ENCODE measurements around the gene GAS2L1.
"Not testable (repeated sequence)": the region's sequence is repeated elsewhere in the genome, so short reads cannot be mapped to it uniquely, and the experiment has no call there.

Gene GAS2L1

DNA sequence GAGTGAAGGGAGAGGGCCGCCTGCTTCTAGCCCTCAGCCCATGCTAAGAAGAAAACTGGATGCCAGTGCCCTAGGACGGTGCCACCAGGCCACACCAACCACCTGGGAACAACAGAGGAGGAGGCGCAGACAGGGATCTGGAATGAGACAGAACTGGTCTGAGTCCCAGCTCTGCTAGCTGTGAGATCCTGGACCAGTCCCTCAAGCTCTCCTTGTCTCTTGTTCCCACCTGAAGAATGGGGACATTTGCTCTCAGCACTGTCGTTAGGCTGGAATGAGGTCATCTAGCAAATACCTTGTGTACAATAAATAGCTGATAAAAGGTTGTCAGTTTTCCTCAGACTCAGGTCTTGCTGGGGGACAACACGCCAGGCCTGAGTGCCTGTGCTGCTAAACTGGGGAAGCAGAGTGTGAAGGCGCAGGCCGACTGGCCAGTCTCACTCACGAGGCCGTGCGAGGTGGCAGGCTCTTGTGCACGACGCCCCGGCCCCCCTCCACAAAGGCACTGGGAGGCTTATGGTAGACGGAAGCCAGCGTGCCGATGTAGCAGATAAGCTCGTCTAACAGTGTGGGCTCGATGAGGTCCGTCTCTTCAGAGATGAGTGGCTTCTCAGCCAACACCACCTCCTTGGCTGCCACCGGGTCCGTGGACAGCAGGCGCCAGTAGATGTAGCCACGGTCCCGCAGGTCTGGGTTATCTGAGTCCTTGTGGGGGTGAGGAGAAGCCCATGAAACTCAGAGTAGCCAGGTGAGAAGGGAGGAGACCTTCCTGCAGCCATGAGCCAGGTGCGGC is 34.8 kb downstream of the GAS2L1 start:
- DNase-seq (ENCODE audit: low read depth in 3 of 3, low spot score in 1 of 3): no peak

DNA sequence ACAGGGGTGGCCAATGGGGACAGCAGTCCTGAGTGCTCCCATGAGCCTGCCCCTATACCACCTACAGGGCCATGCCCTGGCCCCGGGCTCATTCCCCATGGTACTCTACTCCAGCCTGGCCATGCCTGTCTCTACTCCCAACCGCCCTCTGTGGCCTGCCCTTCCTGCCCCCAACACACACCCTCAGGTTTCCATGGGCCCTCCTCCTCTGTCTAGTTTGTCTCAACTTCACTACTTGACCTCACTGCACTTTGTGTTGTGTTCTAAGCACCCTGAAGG is 35.3 kb downstream of the GAS2L1 start:
- no peak for DNase-seq (ENCODE audit: low read depth in 3 of 3, low spot score in 1 of 3)

DNA sequence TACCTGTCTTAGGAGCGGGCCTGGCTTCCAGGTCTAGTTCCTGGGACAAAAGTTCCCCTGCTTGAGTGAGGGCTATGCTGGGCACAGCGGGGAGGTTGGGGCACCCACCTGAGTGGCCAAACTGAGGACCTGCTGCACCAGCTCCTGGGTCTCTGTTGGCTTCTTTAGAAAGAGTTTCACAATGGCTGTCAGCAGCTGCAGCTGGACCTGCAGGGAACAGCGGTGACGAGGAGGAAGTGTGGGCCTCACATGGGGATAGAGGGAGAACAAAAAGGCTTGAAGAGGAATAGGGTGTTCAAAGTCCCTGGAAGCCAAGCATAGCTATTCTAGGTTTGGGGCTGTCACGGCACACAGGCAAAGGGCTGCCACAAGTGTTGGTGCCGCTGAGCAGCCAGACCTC is 35.7 kb downstream of the GAS2L1 start:
- no peak for DNase-seq (ENCODE audit: low read depth in 3 of 3, low spot score in 1 of 3)

DNA sequence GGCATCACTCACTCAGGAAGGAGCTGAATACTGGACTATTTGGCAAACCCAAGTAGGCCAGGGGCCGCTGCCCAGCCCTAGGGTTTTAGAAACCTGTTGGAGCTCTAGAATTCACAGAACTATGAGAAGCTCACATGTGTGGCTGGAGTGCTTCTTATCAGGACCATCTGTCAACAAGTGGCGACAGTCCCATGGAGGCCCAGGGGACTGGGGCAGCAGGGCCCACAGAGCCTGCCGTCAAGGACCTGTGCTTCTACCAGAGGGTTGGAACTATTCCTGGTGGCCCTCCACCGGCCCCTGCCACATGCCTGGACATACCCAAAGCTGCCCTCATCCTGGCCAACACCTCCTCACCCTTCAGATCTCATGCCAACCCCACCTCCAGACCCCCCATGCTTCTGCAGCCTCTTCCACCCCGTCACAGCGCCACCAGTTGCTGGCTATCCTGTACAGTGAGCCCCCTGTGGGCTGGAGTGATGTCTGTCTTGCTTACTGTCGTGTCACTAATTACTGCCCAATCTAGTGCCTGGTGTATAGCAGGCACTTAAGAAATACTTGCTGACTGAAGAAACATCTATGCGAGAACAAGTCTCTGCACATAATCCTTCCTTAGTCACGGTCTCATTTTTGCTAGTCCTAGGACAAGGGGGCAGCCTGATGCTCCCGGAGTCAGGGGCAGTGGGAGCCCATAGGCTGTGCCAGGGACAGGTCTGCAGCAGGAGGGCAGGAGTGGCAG is 36.3 kb downstream of the GAS2L1 start:
- no peak for DNase-seq (ENCODE audit: low read depth in 3 of 3, low spot score in 1 of 3)

DNA sequence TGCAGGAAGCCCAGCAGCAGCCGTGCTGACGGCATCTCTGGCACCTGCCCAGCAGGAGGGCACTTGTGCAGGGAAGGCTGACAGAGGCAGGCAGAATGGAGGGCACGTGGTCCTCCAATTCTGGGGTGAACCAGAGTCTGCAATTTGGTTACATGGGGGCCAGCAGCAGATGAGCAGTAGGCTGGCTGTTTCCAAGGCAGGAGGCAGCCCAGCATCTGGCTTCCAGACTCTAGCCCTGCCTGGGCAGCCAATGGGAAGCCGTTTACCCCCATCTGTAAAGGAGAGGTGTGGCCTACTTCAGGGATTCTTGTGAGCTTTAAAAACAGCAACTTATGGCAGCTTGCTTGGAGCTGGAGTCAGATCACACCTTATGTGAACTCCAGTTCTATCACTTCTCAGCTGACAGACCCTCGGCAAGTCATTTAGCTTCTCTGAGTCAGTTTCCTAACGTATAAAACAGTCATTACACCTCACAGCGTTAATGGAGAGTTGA is 36.9 kb downstream of the GAS2L1 start:
- no peak for DNase-seq (ENCODE audit: low read depth in 3 of 3, low spot score in 1 of 3)

DNA sequence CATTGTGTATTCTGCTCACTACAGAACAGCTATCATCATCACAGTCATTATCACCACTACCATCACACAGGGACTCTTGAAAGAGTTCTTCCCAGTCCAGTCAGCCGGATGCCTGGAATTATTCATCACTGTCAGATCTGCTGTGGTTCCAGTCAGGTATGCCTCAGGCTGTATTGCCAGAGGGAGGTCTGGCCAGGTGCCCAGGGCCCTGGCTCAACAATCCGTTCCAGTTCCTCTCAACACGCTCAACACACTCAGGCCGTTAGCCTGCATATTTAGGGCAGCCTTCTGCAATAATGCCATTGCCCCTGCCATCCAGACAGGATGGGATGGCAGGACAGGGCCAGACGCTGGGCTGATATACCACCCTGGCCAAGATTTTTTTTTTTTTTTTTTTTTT is 37.7 kb downstream of the GAS2L1 start:
- no peak for DNase-seq (ENCODE audit: low read depth in 3 of 3, low spot score in 1 of 3)

DNA sequence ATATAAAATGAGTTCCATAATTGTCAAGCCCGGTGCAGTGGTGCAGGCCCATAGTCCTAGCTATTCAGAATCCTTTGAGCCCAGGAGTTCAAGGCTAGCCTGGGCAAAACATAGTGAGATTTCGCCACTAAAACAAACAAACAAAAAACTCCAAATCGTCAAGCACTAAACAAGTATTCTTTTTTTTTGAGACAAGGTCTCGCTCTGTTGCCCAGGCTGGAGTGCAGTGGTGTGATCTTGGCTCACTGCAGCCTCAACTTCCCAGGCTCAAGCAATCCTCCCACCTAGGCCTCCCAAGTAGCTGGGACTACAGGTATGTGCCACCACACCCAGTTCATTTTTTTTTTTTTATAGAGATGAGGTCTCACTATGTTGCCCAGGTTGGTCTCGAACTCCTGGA is 38.4 kb downstream of the GAS2L1 start:
- DNase-seq (ENCODE audit: low read depth in 3 of 3, low spot score in 1 of 3): not testable (repeated sequence)

DNA sequence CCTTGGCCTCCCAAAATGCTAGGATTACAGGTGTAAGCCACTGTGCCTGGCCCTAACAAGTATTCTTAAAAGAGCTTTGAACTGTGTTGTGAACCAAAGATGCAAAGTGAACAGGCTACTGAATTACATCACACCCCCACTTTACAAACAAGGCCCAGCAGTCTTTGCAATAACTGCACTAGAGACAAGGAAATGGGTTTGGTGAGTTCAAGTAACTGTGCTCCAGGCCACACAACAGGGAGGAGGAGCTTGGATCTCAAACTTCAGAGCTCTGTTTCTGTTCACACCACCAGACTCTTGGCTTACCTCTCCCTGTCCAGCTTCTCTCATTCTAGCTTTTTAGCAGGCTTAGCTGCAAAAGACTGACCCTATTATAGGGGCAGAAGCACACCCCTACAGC is 39.5 kb downstream of the GAS2L1 start:
- no peak for DNase-seq (ENCODE audit: low read depth in 3 of 3, low spot score in 1 of 3)

DNA sequence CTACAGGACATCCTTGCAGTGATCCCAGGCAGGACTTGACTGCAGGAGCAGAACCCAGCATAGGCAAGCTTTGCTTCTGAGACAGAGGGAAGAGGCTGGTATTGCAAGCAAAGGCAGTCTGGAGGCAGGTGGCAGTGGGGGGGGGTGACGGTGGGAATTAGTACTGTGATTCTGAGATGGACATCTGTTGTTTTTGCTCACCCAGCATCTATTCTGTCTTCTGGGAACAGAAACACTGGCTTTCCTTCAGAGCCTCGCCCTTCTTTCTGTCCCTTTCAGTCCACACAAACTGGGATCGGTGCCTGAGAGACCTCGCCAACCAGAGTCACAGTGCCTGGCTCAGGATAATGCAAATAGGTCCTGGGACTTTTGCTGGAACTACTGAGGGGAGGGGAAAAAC is 40.2 kb downstream of the GAS2L1 start:
- DNase-seq (ENCODE audit: low read depth in 3 of 3, low spot score in 1 of 3): no peak

DNA sequence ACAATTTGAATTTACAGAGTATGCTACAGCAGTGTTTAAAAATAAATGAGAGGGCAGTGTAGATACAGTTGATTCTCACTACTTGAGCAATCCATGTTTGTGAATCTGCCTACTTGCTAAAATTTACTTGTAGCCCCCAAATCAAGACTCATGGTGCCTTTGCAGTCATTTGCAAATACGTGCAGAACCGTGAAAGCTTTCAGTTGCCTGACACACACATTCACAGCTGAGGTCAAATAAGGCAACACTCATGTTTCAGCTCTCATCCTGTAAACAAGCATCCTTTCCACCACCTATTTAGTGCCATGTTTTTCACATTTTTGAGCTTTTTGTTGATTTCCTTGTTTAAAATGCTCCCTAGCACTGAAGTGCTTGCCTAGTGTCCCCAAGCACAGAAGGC is 41.6 kb downstream of the GAS2L1 start:
- DNase-seq (ENCODE audit: low read depth in 3 of 3, low spot score in 1 of 3): no peak

DNA sequence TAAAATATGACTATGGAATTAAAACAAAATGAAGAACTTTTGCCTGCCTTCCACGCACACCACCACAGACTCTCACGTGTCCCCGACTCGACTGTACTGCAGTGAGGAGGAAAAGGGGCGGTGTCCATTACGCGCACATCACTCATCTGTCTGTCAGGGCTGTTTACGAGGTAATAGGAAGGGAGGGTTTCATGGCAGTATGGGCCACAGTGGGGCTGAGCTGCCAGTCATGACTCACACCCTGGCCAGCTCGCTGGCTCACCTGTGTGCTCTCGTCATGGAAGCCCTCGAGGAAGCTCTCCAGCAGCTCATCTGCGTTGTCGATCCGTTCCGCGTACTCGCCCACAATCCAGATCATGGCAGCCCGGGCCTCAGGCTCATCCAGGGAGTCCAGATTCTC is 42.5 kb downstream of the GAS2L1 start:
- DNase-seq (ENCODE audit: low read depth in 3 of 3, low spot score in 1 of 3): no peak

DNA sequence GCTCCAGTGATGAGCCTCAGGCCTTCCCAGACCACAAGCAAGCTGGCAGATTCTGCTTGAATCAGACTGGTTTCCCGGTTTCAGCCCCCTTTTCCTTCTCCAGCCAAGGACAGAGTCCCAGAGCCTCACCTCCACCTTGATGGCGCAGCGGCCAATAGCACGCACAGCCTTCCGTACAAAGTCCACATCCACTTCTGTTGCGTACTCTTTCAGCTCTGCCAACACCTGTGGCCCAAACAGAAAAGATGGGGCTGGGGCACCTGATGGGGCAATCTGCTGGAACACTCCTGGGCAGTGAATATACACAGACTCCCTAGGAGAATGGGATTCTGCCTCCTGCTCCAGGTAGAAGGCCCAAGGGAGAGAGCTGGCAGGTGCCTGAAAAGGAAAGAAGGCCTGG is 44.6 kb downstream of the GAS2L1 start:
- DNase-seq (ENCODE audit: low read depth in 3 of 3, low spot score in 1 of 3): no peak

DNA sequence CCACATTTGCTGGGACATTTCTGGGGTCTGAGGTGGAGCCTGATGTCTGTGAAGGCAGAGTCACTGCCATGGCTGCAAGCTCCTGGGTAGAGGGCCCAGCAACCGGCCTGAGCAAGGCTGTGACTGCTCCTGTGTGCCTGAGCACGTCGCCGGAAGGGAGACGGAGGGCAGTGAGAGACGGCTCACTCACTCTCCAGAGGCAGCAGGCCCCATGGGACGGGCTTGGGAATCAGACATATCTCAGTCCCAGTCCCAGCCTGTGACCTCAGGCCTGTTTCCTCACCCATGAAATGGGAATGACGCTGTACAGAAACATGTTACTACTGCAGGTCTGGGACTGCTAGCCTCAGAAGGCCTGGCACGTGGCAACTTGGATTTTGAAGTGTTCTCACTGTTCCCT is 45.4 kb downstream of the GAS2L1 start:
- DNase-seq (ENCODE audit: low read depth in 3 of 3, low spot score in 1 of 3): no peak

DNA sequence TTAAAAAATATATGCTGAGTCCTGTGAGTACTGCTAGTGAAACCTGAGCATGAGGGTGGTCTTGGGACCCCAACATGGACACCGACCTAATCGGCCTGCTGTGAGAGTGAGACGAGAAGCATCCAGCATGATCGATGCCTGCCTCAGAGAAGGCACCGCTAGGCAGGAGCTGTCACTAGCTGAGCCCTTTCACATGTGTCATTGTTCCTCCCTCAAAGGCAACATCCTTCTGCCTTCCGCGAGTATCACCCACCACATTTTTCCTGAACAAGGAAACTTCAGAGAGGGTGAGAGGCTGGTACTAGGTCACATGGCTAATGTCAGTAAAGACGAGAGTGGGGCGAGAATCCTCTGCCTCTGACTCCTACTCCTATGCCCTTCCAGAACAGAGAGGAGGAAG is 46.3 kb downstream of the GAS2L1 start:
- DNase-seq (ENCODE audit: low read depth in 3 of 3, low spot score in 1 of 3): no peak

DNA sequence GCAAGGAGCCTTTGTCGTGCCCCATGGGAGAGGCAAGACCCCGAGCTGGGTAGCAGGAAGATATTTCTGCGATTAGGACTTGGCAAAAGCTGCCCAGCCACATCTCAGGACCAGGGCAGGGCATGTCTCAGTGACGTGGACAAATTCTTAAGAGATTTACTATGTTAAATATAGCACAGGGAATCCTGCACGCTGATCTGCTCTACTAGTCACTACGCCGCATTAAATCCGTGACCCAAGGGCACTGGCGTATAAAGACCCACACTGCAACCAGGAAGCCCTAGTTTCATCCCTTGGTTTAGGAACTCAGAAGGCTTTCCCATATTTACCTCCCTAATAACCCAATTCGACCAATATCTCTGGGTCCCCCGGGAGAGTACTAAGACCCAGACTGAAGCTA is 46.8 kb downstream of the GAS2L1 start:
- no peak for DNase-seq (ENCODE audit: low read depth in 3 of 3, low spot score in 1 of 3)

DNA sequence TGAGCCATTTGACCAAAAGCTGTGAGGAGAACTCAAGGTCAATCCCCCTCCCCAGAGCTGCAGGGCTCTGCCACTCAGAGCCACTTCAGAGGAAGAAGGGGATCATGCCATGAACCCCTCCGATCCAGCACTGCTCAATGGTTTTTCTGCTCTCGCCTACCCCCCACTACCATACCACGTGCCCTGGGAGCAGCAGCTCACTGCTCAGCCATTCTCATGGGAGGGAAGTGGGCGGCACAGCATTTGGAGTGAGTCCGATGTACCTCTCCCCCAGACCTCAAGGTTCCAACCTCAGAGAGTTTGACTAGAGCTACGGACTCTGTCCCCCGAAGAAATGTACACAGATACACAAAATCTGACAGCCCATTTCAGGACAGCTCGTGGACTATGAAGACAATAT is 47.4 kb downstream of the GAS2L1 start:
- DNase-seq (ENCODE audit: low read depth in 3 of 3, low spot score in 1 of 3): no peak

DNA sequence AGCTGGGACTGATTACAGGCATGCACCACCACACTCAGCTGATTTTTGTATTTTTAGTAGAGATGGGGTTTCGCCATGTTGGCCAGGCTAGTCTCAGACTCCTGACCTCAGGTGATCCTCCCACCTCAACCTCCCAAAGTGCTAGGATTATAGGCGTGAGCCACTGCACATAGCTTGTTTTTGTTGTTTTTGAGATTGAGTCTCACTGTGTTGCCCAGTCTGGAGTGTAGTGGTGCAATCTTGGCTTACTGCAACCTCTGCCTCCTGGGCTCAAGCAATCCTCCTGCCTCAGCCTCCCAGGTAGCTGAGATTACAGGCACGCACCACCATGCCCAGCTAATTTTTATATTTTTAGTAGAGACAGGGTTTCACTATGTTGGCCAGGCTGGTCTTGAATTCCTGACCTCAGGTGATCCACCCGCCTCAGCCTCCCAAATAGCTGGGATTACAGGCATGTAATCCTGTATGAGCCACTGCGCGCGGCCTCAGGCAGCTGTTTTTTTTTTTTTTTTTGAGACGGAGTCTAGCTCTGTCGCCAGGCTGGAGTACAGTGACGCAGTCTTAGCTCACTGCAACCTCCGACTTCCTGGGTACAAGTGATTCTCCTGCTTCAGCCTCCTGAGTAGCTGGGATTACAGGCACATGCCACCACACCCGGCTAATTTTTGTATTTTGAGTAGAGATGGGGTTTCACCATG is 50.9 kb downstream of the GAS2L1 start:
- DNase-seq (ENCODE audit: low read depth in 3 of 3, low spot score in 1 of 3): not testable (repeated sequence)

DNA sequence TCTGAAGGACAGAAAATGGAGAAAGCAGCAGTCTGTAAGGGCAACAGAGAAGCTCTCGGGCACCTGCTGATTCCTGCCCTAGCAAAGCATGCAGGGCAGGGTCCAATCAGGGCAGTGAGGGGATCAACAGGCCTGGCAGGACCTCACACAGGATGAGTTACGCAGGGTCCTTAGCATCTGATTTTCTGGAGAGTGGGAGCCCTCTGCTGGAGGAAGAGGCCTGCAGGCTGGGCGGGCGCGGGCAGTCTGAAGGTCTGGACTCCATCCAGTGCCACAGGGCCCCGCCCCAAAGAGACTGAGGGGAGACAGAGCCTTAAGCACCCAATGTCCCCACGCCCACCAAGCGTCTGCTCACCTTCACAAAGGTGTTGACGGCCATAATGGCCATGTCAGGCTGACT is 53.0 kb downstream of the GAS2L1 start:
- no peak for DNase-seq (ENCODE audit: low read depth in 3 of 3, low spot score in 1 of 3)
